HG03457 (cell line): ENCODE data around the gene CENPVL2.
"Not testable (repeated sequence)": the region's sequence is repeated elsewhere in the genome, so short reads cannot be mapped to it uniquely, and the experiment has no call there.

Experiments used
- ATAC-seq: cut with Tn5 transposase; IDR thresholded peaks from one replicate; pipeline ENCODE4 v1.9.1; 2021; ENCODE audit warnings: moderate number of reproducible peaks; ENCODE audit not compliant: unreplicated experiment

The CENPVL2 gene

GRCh38 chrX:51682720-51683062 is at the start of gene CENPVL2:
Gene CENPVL2, minus strand, starts transcription at chrX:51682831. Its CDS starts 0 bp downstream, at chrX:51682831.
- not testable (repeated sequence) for ATAC-seq

- no peak for ATAC-seq
Measured at GRCh38 chrX:51728202-51728601, 45.6 kb upstream of the CENPVL2 start.

GRCh38 chrX:51712943-51713647 is 30.5 kb upstream of the CENPVL2 start:
- not testable (repeated sequence) for ATAC-seq

GRCh38 chrX:51710277-51711164 is 27.9 kb upstream of the CENPVL2 start, which contains the start of gene CENPVL1:
Gene CENPVL1, plus strand, starts transcription at chrX:51710512. Its CDS starts 0 bp downstream, at chrX:51710512.
- ATAC-seq = not testable (repeated sequence)

- no peak for ATAC-seq
Measured at GRCh38 chrX:51697397-51697796, 14.8 kb upstream of the CENPVL2 start.

- ATAC-seq = no peak
Measured at GRCh38 chrX:51694254-51694653, 11.6 kb upstream of the CENPVL2 start.

GRCh38 chrX:51681808-51682719 is 567 bp downstream of the CENPVL2 start:
- ATAC-seq = not testable (repeated sequence)

GRCh38 chrX:51679689-51680433 is 2.8 kb downstream of the CENPVL2 start:
- not testable (repeated sequence) for ATAC-seq

GRCh38 chrX:51665981-51666380 is 16.6 kb downstream of the CENPVL2 start:
- ATAC-seq = no peak

- no peak for ATAC-seq
Measured at GRCh38 chrX:51643377-51643776, 39.3 kb downstream of the CENPVL2 start.

GRCh38 chrX:51641421-51642021 is 41.1 kb downstream of the CENPVL2 start:
- no peak for ATAC-seq

GRCh38 chrX:51636511-51636910 is 46.1 kb downstream of the CENPVL2 start:
- not testable (repeated sequence) for ATAC-seq
